ENCODE measurements around the gene WIPI1.

GRCh38 chr17:68459037-68459639 lies 1.8 kb upstream of the WIPI1 start:
- TF ChIP-seq CTCF (conservative IDR thresholded peaks at IDR 0.05; ENCODE audit: low read depth, low read length) (no peak), EZH2 (IDR thresholded peaks at IDR 0.05; ENCODE audit: low read length, unreplicated experiment) (no peak)

All from PC-3 (cell line).